ENCODE results near the gene FTL. TPM values are rescaled to one million over a fixed set of nuclear protein-coding genes. Genes with fewer than 3 reads are reported as not detected.

The FTL gene
- total and polyA plus RNA-seq, 4 donors, result 2,528 to 16,395 (median 12,201) TPM

GRCh38 chr19:48928164-48929025, 36.7 kb upstream of the FTL start:
- H3K9ac ChIP-seq (ENCODE audit: low read depth in 1 of 2, low read length in 2 of 2), result no peak overlapping the region
- no peaks in the 10 kb centered on the region for H3K27me3 ChIP-seq (ENCODE audit: control insufficient read depth in 4 of 4, insufficient read depth in 4 of 4, low read length in 3 of 4)
- WGBS, result 78% methylated on average over 15 of the region's 15 CpGs
- no peaks in the 10 kb centered on the region for H3K36me3 ChIP-seq (ENCODE audit: control insufficient read depth in 4 of 4, insufficient read depth in 3 of 4, low read depth in 1 of 4, low read length in 3 of 4)
- H3K9me3 ChIP-seq (ENCODE audit: control insufficient read depth in 4 of 4, low read length in 3 of 4), result no peaks in the 10 kb centered on the region
- peaks cover 0 to 4% (median under 1%) of the 10 kb centered on the region in 4 donors for H3K4me1 ChIP-seq (ENCODE audit: control insufficient read depth in 4 of 4, insufficient read depth in 4 of 4, low read length in 3 of 4)
- H3K4me3 ChIP-seq (ENCODE audit: low read depth in 1 of 3, low read length in 3 of 3), result no peak overlapping the region
- H3K27ac ChIP-seq (ENCODE audit: low read depth in 1 of 2, low read length in 2 of 2), result no peak overlapping the region
- DNase-seq (ENCODE audit: low spot score), result no peak
- peak in 1 of 2 donors; percentile 7 for TF ChIP-seq RAD21 (IDR thresholded peaks at IDR 0.05)
- no peak for TF ChIP-seq HNF4A (conservative IDR thresholded peaks at IDR 0.05)

GRCh38 chr19:48933382-48933932, 31.7 kb upstream of the FTL start, which contains the start of gene DHDH:
TSS of gene DHDH (plus strand) at chr19:48933699. CDS start at chr19:48933722, 23 bp downstream.
- Histone ChIP-seq H3K9ac (ENCODE audit: low read depth in 1 of 2, low read length in 2 of 2) (peak within 1 kb of the TSS in 1 of 2 donors; percentile 19), H3K36me3 (ENCODE audit: control insufficient read depth in 4 of 4, insufficient read depth in 3 of 4, low read depth in 1 of 4, low read length in 3 of 4) (no peaks in the 10 kb centered on the region), H3K4me3 (ENCODE audit: low read depth in 1 of 3, low read length in 3 of 3) (peak within 1 kb of the TSS; percentile 23 to 35 (median 26)), H3K9me3 (ENCODE audit: control insufficient read depth in 4 of 4, low read length in 3 of 4) (no peaks in the 10 kb centered on the region), H3K27ac (ENCODE audit: low read depth in 1 of 2, low read length in 2 of 2) (no peak within 1 kb of the TSS), H3K4me1 (ENCODE audit: control insufficient read depth in 4 of 4, insufficient read depth in 4 of 4, low read length in 3 of 4) (peaks cover 0 to 9% (median 2%) of the 10 kb centered on the region in 4 donors), H3K27me3 (ENCODE audit: control insufficient read depth in 4 of 4, insufficient read depth in 4 of 4, low read length in 3 of 4) (peaks cover 0 to 5% (median 0%) of the 10 kb centered on the region in 4 donors)
- peak; percentile 84 for DNase-seq (ENCODE audit: low spot score)
- TF ChIP-seq HNF4A (conservative IDR thresholded peaks at IDR 0.05), result peak in 1 of 2 donors; percentile 12
- no peak for TF ChIP-seq HNF4G (IDR thresholded peaks at IDR 0.05)
- TF ChIP-seq SP1 (IDR thresholded peaks at IDR 0.05), result peak; percentile 10
- 6% methylated on average over 43 of the region's 43 CpGs for WGBS

DNA sequence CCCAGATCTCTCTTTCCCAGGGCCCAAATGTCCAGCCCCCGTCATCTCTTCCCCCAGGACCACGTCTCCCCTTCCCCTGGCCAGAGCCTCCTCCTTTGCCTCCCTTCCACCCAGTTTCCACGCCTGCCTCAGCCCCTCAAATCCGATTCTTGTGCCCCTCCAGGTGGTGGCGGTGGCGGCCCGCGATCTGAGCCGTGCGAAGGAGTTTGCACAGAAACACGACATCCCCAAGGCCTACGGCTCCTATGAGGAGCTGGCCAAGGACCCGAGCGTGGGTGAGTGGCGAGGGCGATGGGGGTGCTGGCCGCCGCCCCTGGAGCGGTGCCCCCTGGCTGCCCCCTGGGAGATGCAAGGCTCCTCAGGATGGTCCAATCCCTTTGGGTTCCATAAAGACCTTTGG, 30.3 kb upstream of the FTL start:
- 77% methylated on average over 19 of the region's 19 CpGs for WGBS
- H3K9me3 ChIP-seq (ENCODE audit: control insufficient read depth in 4 of 4, low read length in 3 of 4), result no peaks in the 10 kb centered on the region
- peaks cover 0 to 5% (median 0%) of the 10 kb centered on the region in 4 donors for H3K27me3 ChIP-seq (ENCODE audit: control insufficient read depth in 4 of 4, insufficient read depth in 4 of 4, low read length in 3 of 4)
- H3K9ac ChIP-seq (ENCODE audit: low read depth in 1 of 2, low read length in 2 of 2), result no peak overlapping the region
- H3K27ac ChIP-seq (ENCODE audit: low read depth in 1 of 2, low read length in 2 of 2), result no peak overlapping the region
- no peak for DNase-seq (ENCODE audit: low spot score)
- peaks cover 0 to 9% (median 2%) of the 10 kb centered on the region in 4 donors for H3K4me1 ChIP-seq (ENCODE audit: control insufficient read depth in 4 of 4, insufficient read depth in 4 of 4, low read length in 3 of 4)
- H3K36me3 ChIP-seq (ENCODE audit: control insufficient read depth in 4 of 4, insufficient read depth in 3 of 4, low read depth in 1 of 4, low read length in 3 of 4), result no peaks in the 10 kb centered on the region
- H3K4me3 ChIP-seq (ENCODE audit: low read depth in 1 of 3, low read length in 3 of 3), result no peak overlapping the region
- TF ChIP-seq CTCF (IDR thresholded peaks at IDR 0.05; ENCODE audit: low read depth, low read length, missing input control), result no peak
- TF ChIP-seq FOXA1 (IDR thresholded peaks at IDR 0.05), result no peak
- TF ChIP-seq FOXA2 (IDR thresholded peaks at IDR 0.05), result no peak
- TF ChIP-seq YY1 (IDR thresholded peaks at IDR 0.05), result no peak
- no peak for TF ChIP-seq GABPA (IDR thresholded peaks at IDR 0.05 in 1 of 2, conservative IDR thresholded peaks at IDR 0.05 in 1 of 2)

DNA sequence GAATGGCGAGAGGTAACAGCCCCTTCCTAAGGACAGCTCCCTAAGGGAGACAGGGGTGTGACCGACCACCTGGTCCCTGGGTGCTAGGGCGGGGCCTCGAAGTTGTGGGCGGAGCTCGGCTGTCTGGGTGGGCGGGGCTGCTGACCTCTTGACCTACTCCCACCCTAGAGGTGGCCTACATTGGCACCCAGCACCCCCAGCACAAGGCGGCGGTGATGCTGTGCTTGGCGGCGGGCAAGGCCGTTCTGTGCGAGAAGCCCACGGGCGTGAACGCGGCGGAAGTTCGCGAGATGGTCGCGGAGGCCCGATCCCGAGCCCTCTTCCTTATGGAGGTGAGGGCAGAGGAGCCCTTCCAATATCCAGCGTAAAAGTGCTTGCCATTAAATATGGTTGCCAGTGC, 29.2 kb upstream of the FTL start:
- Histone ChIP-seq H3K9me3 (ENCODE audit: control insufficient read depth in 4 of 4, low read length in 3 of 4) (no peaks in the 10 kb centered on the region), H3K4me1 (ENCODE audit: control insufficient read depth in 4 of 4, insufficient read depth in 4 of 4, low read length in 3 of 4) (peaks cover 0 to 9% (median 2%) of the 10 kb centered on the region in 4 donors), H3K27me3 (ENCODE audit: control insufficient read depth in 4 of 4, insufficient read depth in 4 of 4, low read length in 3 of 4) (peaks cover 0 to 5% (median 0%) of the 10 kb centered on the region in 4 donors), H3K27ac (ENCODE audit: low read depth in 1 of 2, low read length in 2 of 2) (no peak overlapping the region), H3K36me3 (ENCODE audit: control insufficient read depth in 4 of 4, insufficient read depth in 3 of 4, low read depth in 1 of 4, low read length in 3 of 4) (no peaks in the 10 kb centered on the region), H3K4me3 (ENCODE audit: low read depth in 1 of 3, low read length in 3 of 3) (no peak overlapping the region), H3K9ac (ENCODE audit: low read depth in 1 of 2, low read length in 2 of 2) (no peak overlapping the region)
- DNase-seq (ENCODE audit: low spot score), result no peak
- no peak for TF ChIP-seq FOXA2 (IDR thresholded peaks at IDR 0.05)
- no peak for TF ChIP-seq GABPA (IDR thresholded peaks at IDR 0.05 in 1 of 2, conservative IDR thresholded peaks at IDR 0.05 in 1 of 2)
- TF ChIP-seq NR2F2 (IDR thresholded peaks at IDR 0.05), result no peak
- TF ChIP-seq, protein P1, sequence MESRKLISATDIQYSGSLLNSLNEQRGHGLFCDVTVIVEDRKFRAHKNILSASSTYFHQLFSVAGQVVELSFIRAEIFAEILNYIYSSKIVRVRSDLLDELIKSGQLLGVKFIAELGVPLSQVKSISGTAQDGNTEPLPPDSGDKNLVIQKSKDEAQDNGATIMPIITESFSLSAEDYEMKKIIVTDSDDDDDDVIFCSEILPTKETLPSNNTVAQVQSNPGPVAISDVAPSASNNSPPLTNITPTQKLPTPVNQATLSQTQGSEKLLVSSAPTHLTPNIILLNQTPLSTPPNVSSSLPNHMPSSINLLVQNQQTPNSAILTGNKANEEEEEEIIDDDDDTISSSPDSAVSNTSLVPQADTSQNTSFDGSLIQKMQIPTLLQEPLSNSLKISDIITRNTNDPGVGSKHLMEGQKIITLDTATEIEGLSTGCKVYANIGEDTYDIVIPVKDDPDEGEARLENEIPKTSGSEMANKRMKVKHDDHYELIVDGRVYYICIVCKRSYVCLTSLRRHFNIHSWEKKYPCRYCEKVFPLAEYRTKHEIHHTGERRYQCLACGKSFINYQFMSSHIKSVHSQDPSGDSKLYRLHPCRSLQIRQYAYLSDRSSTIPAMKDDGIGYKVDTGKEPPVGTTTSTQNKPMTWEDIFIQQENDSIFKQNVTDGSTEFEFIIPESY (IDR thresholded peaks at IDR 0.05), result no peak
- no peak for TF ChIP-seq TAF1 (conservative IDR thresholded peaks at IDR 0.05)
- no peak for TF ChIP-seq YY1 (IDR thresholded peaks at IDR 0.05)
- TF ChIP-seq JUND (IDR thresholded peaks at IDR 0.05), result no peak
- TF ChIP-seq RAD21 (IDR thresholded peaks at IDR 0.05), result no peak
- TF ChIP-seq RXRA (IDR thresholded peaks at IDR 0.05), result no peak
- 95% methylated on average over 25 of the region's 25 CpGs for WGBS
